Endothelial cell of umbilical vein (primary cell): Measurements from ENCODE around the gene BUB3. TPM values are rescaled to one million over a fixed set of nuclear protein-coding genes. Genes with fewer than 3 reads are reported as not detected.

ENCODE experiments used
- BruUV-seq: library from RNA; stranded (reverse); fragments of 400-500 nt; replicated peaks from 2 replicates; lab custom pipeline; 2021; lab: Mats Ljungman, UMichigan
- CTCF ChIA-PET: fragments of 300-600, 350-600 bp; sonication (Branson Sonifier 250); formaldehyde crosslinking; loops from one replicate; lab custom pipeline; 2021; ENCODE audit warnings: antibody characterized with exemption, inconsistent platforms; lab: Charles Lee
- POLR2A ChIA-PET: fragments of 300-600, 350-600 bp; sonication (Branson Sonifier 250); formaldehyde crosslinking; loops from one replicate; lab custom pipeline; 2021; ENCODE audit warnings: antibody characterized with exemption, inconsistent platforms; lab: Charles Lee
- DNase-seq: peaks from one replicate; pipeline ENCODE4 v3.0.0-alpha.2; 2011; ENCODE audit warnings: low read depth, low spot score
- FAIRE-seq: peaks from 2 replicates; lab custom pipeline; 2011; peaks lifted over from hg19 to GRCh38; lab: Jason Lieb, UNC
- H2AFZ ChIP-seq: 2 replicates; pipeline ENCODE4 v1.6.0; 2012; ENCODE audit warnings: low read depth, low read length, control low read depth, inconsistent platforms
- H3K27ac ChIP-seq: 2 replicates; pipeline ENCODE4 v1.5.1; 2011; ENCODE audit warnings: low read depth, mild to moderate bottlenecking, control low read depth, low read length, moderate library complexity; ENCODE audit not compliant: insufficient read depth
- H3K27me3 ChIP-seq, 2 experiments: 2 replicates each; pipeline versions ENCODE4 v1.6.0 to v1.6.1; 2011; ENCODE audit warnings: low read length in 2 of 2, mixed read lengths in 1 of 2; ENCODE audit not compliant: control insufficient read depth in 2 of 2, insufficient read depth in 2 of 2
- H3K36me3 ChIP-seq, 2 experiments: 2 replicates in 1 of 2; 3 replicates in 1 of 2; pipeline ENCODE4 v1.5.1; 2011; ENCODE audit warnings: low read length in 2 of 2, mild to moderate bottlenecking in 1 of 2, moderate library complexity in 1 of 2; ENCODE audit not compliant: control insufficient read depth in 2 of 2, insufficient read depth in 2 of 2; ENCODE audit errors: extremely low read depth in 1 of 2
- H3K4me1 ChIP-seq: 3 replicates; pipeline ENCODE4 v1.5.1; 2011; ENCODE audit warnings: mild to moderate bottlenecking, low read length; ENCODE audit not compliant: control insufficient read depth, insufficient read depth; ENCODE audit errors: extremely low read depth
- H3K4me2 ChIP-seq: 2 replicates; pipeline ENCODE4 v1.6.1; 2011; ENCODE audit warnings: low read length, control low read depth, mixed read lengths; ENCODE audit not compliant: insufficient read depth
- H3K4me3 ChIP-seq, 3 experiments: fragments of 200-600 bp in 1 of 3; sonication (generic), shearing (Covaris generic) in 1 of 3; replicated peaks in 1 of 3; 2 replicates each; pipeline ENCODE4 v1.5.1; 2011 to 2016; ENCODE audit warnings: control low read depth in 3 of 3, low read length in 3 of 3, mild to moderate bottlenecking in 2 of 3, inconsistent platforms in 1 of 3, low read depth in 1 of 3, moderate library complexity in 1 of 3; ENCODE audit not compliant: insufficient read depth in 1 of 3
- H3K79me2 ChIP-seq: 2 replicates; pipeline ENCODE4 v1.6.0; 2012; ENCODE audit warnings: low read length, inconsistent platforms; ENCODE audit not compliant: control insufficient read depth, insufficient read depth
- H3K9ac ChIP-seq: replicated peaks from 2 replicates; pipeline ENCODE3; 2011; ENCODE audit warnings: low read length, control low read depth; ENCODE audit not compliant: insufficient read depth; ENCODE audit errors: extremely low read depth
- H3K9me1 ChIP-seq: replicated peaks from 3 replicates; pipeline ENCODE4 v1.6.0; 2011; ENCODE audit warnings: mild to moderate bottlenecking, low read length; ENCODE audit not compliant: control insufficient read depth, insufficient read depth; ENCODE audit errors: extremely low read depth
- H3K9me3 ChIP-seq: replicated peaks from 2 replicates; pipeline ENCODE4 v1.5.1; 2012; ENCODE audit warnings: low read length, inconsistent platforms; ENCODE audit not compliant: control insufficient read depth, insufficient read depth
- H4K20me1 ChIP-seq: replicated peaks from 2 replicates; pipeline ENCODE3; 2011; ENCODE audit warnings: mild to moderate bottlenecking, low read length; ENCODE audit not compliant: control insufficient read depth, insufficient read depth; ENCODE audit errors: extremely low read depth
- EZH2 ChIP-seq: IDR thresholded peaks from 2 replicates; pipeline ENCODE4 v1.6.1; 2012; ENCODE audit warnings: borderline replicate concordance, low read depth, mild to moderate bottlenecking, moderate library complexity, low read length, inconsistent platforms; ENCODE audit not compliant: severe bottlenecking
- FOS ChIP-seq: IDR thresholded peaks from 2 replicates; pipeline ENCODE4 v1.6.1; 2011; ENCODE audit warnings: mild to moderate bottlenecking, low read length, moderate library complexity, borderline replicate concordance; ENCODE audit not compliant: insufficient read depth
- GATA2 ChIP-seq: IDR thresholded peaks from 2 replicates; pipeline ENCODE4 v1.7.0; 2011; ENCODE audit warnings: low read depth, mild to moderate bottlenecking, moderate library complexity, mixed read lengths, low read length; ENCODE audit not compliant: insufficient read length, insufficient read depth
- JUN ChIP-seq: IDR thresholded peaks from 2 replicates; pipeline ENCODE4 v1.6.1; 2011; ENCODE audit warnings: borderline replicate concordance, low read depth; ENCODE audit not compliant: insufficient read length, insufficient read depth
- MYC ChIP-seq: IDR thresholded peaks from one replicate; pipeline ENCODE4 v1.6.1; 2011; ENCODE audit warnings: mild to moderate bottlenecking, low read depth, low read length
- POLR2A ChIP-seq: IDR thresholded peaks from 2 replicates; pipeline ENCODE4 v1.6.1; 2012; ENCODE audit warnings: low read depth, mild to moderate bottlenecking, control low read depth, low read length
- POLR2AphosphoS5 ChIP-seq: IDR thresholded peaks from 2 replicates; pipeline ENCODE4 v1.6.1; 2012; ENCODE audit warnings: low read depth, mild to moderate bottlenecking, control low read depth, low read length, moderate library complexity; ENCODE audit not compliant: insufficient read depth
- dilution Hi-C: fragments of 300-500 bp; cut with MboI; formaldehyde crosslinking; loops from one replicate; pipeline ENCODE4 v1.15.0; 2019; ENCODE audit warnings: low sequenced_read_pairs; ENCODE audit not compliant: extremely low pct_ligation_motif_present
- intact Hi-C: fragments of 100-400 bp; cut with micrococcal nuclease; formaldehyde crosslinking; loops from one replicate; pipeline ENCODE4 v1.10.0; 2022
- polyA plus RNA-seq, 4 experiments: library from polyadenylated mRNA; depleted of rRNA in 3 of 4; stranded (reverse) in 3 of 4; unstranded in 1 of 4; fragments of >200 nt; gene quantifications; 2 replicates each; pipeline versions ENCODE4 v1.2.1 to v1.2.3, GENCODE V29; 2011 to 2012; ENCODE audit warnings: missing spikeins in 1 of 4
- total RNA-seq: library from RNA; stranded (reverse); gene quantifications from 2 replicates; pipeline ENCODE4 v1.2.3, GENCODE V29; 2021
- TF ChIP-seq, protein P1 (sequence below): IDR thresholded peaks from 2 replicates; pipeline ENCODE4 v1.6.1; 2011; ENCODE audit not compliant: insufficient read depth, insufficient read length
- TF ChIP-seq, protein P2 (sequence below), 2 donors: IDR thresholded peaks; 1 replicate in 1 of 2; 2 replicates in 1 of 2; pipeline ENCODE4 v1.5.1; 2011; ENCODE audit warnings: low read length in 2 of 2, mild to moderate bottlenecking in 2 of 2, moderate library complexity in 2 of 2, control low read depth in 1 of 2, inconsistent platforms in 1 of 2, low read depth in 1 of 2; ENCODE audit not compliant: insufficient read depth in 1 of 2; ENCODE audit errors: extremely low read depth in 1 of 2

BUB3 gene
- total and polyA plus RNA-seq, 2 donors (not counting 3 experiments of a cell fraction or from before 2014, with no cell fraction given) = 156 to 193 TPM

DNA sequence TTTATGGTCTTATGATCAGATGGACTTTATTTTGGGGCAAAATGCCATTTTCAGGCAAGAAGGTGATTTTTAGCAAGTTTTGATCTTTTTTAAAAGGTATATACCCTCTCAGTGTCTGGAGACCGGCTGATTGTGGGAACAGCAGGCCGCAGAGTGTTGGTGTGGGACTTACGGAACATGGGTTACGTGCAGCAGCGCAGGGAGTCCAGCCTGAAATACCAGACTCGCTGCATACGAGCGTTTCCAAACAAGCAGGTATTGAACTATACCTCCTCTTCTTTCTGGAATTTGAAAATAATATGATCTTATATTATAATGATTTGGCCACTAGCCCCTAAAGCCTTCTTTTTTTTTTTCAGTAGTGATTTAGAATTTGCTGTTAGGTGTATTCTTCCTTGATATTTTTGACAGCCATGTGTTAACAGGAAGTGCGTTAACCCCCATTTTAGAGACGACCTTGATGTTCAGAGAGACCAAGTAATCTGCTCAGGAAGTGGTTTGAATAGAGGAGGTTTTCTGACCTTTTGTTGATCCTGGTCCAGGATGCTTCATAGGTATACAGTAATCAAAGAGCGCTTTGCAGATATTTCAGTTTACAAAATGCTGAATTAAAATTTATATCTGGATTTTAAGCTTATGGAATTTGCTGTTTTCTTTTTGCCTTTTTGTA is 6.2 kb downstream of the BUB3 start:
- no peak overlapping the region for H3K4me2 ChIP-seq
- POLR2A ChIA-PET = no interaction called here
- no peak for DNase-seq
- no peak overlapping the region for H3K27ac ChIP-seq
- no peak overlapping the region for H3K4me3 ChIP-seq
- CTCF ChIA-PET = no interaction called here
- no TSS peak for BruUV-seq
- intact Hi-C loops = no loop called here
- H3K27me3 ChIP-seq = no peaks in the 10 kb centered on the region
- no peaks in the 10 kb centered on the region for H3K9me1 ChIP-seq
- dilution Hi-C loops = no loop called here
- no peaks in the 10 kb centered on the region for H3K9me3 ChIP-seq
- peaks cover 44% of the 10 kb centered on the region for H3K4me1 ChIP-seq
- H3K36me3 ChIP-seq = peaks cover 15 to 28% of the 10 kb centered on the region in 2 experiments
- peaks cover 94% of the 10 kb centered on the region for H3K79me2 ChIP-seq
- H3K9ac ChIP-seq = no peak overlapping the region
- no peak for FAIRE-seq
- peaks cover 7% of the 10 kb centered on the region for H4K20me1 ChIP-seq
- H2AFZ ChIP-seq = no peak overlapping the region
- TF ChIP-seq GATA2 (no peak), MYC (no peak), FOS (no peak), JUN (no peak), POLR2AphosphoS5 (no peak), EZH2 (no peak), POLR2A (no peak)
- TF ChIP-seq, protein P1, sequence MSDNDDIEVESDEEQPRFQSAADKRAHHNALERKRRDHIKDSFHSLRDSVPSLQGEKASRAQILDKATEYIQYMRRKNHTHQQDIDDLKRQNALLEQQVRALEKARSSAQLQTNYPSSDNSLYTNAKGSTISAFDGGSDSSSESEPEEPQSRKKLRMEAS = no peak
- TF ChIP-seq, protein P2, sequence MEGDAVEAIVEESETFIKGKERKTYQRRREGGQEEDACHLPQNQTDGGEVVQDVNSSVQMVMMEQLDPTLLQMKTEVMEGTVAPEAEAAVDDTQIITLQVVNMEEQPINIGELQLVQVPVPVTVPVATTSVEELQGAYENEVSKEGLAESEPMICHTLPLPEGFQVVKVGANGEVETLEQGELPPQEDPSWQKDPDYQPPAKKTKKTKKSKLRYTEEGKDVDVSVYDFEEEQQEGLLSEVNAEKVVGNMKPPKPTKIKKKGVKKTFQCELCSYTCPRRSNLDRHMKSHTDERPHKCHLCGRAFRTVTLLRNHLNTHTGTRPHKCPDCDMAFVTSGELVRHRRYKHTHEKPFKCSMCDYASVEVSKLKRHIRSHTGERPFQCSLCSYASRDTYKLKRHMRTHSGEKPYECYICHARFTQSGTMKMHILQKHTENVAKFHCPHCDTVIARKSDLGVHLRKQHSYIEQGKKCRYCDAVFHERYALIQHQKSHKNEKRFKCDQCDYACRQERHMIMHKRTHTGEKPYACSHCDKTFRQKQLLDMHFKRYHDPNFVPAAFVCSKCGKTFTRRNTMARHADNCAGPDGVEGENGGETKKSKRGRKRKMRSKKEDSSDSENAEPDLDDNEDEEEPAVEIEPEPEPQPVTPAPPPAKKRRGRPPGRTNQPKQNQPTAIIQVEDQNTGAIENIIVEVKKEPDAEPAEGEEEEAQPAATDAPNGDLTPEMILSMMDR (IDR thresholded peaks at IDR 0.05; ENCODE audit: extremely low read depth in 1 of 2, insufficient read depth in 1 of 2, low read depth in 1 of 2, low read length in 2 of 2) = no peak
